SK-N-SH treated with all-trans-retinoic acid at 6 μM for 48 hours (cell line): Measurements from ENCODE around the gene PLA2R1.

ENCODE experiments used
- ESRRG ChIP-seq: fragments of 250-450 bp; sonication (Bioruptor Pico); IDR thresholded peaks from 2 replicates; pipeline ENCODE4 v1.6.1; 2021; ENCODE audit warnings: mild to moderate bottlenecking
- ZNF8 ChIP-seq: fragments of 450-650 bp; formaldehyde crosslinking; IDR thresholded peaks from 2 replicates; pipeline ENCODE4 v1.5.0; 2020; ENCODE audit warnings: mild to moderate bottlenecking, moderate library complexity

DNA sequence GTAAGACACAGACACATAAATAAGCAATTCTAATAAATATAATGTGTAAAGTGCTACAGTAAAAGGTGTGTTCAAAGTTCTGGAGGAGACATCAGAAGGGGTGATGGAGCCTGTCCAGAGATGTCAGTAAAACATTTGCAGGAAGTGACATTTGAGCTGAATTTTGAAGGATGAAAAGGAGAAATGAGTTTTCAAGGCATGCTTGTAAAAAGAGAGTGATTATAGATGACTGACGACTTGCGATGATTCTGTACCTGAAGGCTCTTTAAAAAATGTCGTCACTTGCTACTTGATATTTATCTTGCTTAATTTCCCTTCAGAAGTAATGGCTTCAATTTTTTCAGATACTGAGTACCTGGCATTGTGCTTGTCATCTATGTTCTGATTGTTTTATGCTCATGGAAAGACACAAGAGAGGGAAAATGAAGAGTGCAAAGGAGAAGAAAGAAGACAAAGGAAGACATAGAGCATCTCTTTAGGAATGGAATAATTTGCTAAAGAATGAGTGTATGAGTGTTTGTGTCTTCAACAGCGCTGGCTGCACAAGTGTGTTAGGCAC is 73.9 kb downstream of the PLA2R1 start:
- no peak for TF ChIP-seq ZNF8
- no peak for TF ChIP-seq ESRRG (CRISPR knock-in tag)
